HPDE6-E6E7 (cell line): ENCODE data around the gene MYO3B.
"Not testable (repeated sequence)": the region's sequence is repeated elsewhere in the genome, so short reads cannot be mapped to it uniquely, and the experiment has no call there.

Source experiments
- DNase-seq: peaks from one replicate; pipeline ENCODE4 v3.0.0; 2011; ENCODE audit warnings: missing footprints; ENCODE audit errors: extremely low spot score

MYO3B gene

GRCh38 chr2:170341684-170342623, 164.0 kb downstream of the MYO3B start:
- no peak for DNase-seq

GRCh38 chr2:170344663-170345346, 166.9 kb downstream of the MYO3B start:
- peak; percentile 22 for DNase-seq

- DNase-seq, result no peak
Measured at GRCh38 chr2:170345607-170346006, 167.7 kb downstream of the MYO3B start.

- DNase-seq, result not testable (repeated sequence)
Measured at GRCh38 chr2:170349269-170349668, 171.3 kb downstream of the MYO3B start.

- DNase-seq, result no peak
Measured at GRCh38 chr2:170350929-170351826, 173.2 kb downstream of the MYO3B start.

GRCh38 chr2:170353723-170354122, 175.8 kb downstream of the MYO3B start:
- no peak for DNase-seq

GRCh38 chr2:170354388-170354787, 176.4 kb downstream of the MYO3B start:
- DNase-seq, result no peak

GRCh38 chr2:170354855-170355780, 177.2 kb downstream of the MYO3B start:
- DNase-seq, result no peak

GRCh38 chr2:170359466-170359865, 181.5 kb downstream of the MYO3B start:
- DNase-seq, result no peak

GRCh38 chr2:170360546-170361089, 182.7 kb downstream of the MYO3B start:
- DNase-seq, result no peak

GRCh38 chr2:170361090-170361936, 183.4 kb downstream of the MYO3B start:
- DNase-seq, result peak; percentile 21

GRCh38 chr2:170362313-170362870, 184.4 kb downstream of the MYO3B start:
- DNase-seq, result no peak

GRCh38 chr2:170362871-170363631, 185.1 kb downstream of the MYO3B start:
- DNase-seq, result no peak

- no peak for DNase-seq
Measured at GRCh38 chr2:170365003-170365402, 187.1 kb downstream of the MYO3B start.

GRCh38 chr2:170365686-170366085, 187.7 kb downstream of the MYO3B start:
- DNase-seq, result no peak

GRCh38 chr2:170368370-170368769, 190.4 kb downstream of the MYO3B start:
- no peak for DNase-seq

GRCh38 chr2:170369228-170369627, 191.3 kb downstream of the MYO3B start:
- DNase-seq, result no peak

GRCh38 chr2:170369894-170370293, 191.9 kb downstream of the MYO3B start:
- DNase-seq, result no peak
